Activated CD8-positive, alpha-beta memory T cell treated with anti-CD3 and anti-CD28 coated beads, Interleukin-2, amount 10 ng/mL, durations not matched to agents 7 days and 5 days (primary cell): Measurements from ENCODE around the gene MMP15. TPM values are rescaled to one million over a fixed set of nuclear protein-coding genes. Genes with fewer than 3 reads are reported as not detected.
"Not testable (repeated sequence)": the region's sequence is repeated elsewhere in the genome, so short reads cannot be mapped to it uniquely, and the experiment has no call there.

Experiments
- ATAC-seq: fragments of 150-1000 bp; cut with Tn5 transposase; one replicate; pipeline ENCODE4 v1.10.0; 2021; ENCODE audit warnings: moderate library complexity
- CTCF ChIA-PET: fragments of 350-600 bp; sonication (Branson Sonifier 250); formaldehyde crosslinking; loops from one replicate; lab custom pipeline; 2021; ENCODE audit warnings: antibody characterized with exemption; lab: Charles Lee
- DNase-seq: peaks from one replicate; pipeline ENCODE4 v3.0.0-alpha.2; 2020
- H3K27ac Mint-ChIP-seq: one replicate; pipeline ENCODE4 v1.8.0; 2021; ENCODE audit warnings: mild to moderate bottlenecking, mixed read lengths
- H3K27me3 Mint-ChIP-seq: one replicate; pipeline ENCODE4 v1.8.0; 2021; ENCODE audit warnings: mixed read lengths
- H3K36me3 Mint-ChIP-seq: one replicate; pipeline ENCODE4 v1.8.0; 2021; ENCODE audit warnings: mild to moderate bottlenecking, mixed read lengths
- H3K4me1 Mint-ChIP-seq: one replicate; pipeline ENCODE4 v1.8.0; 2021; ENCODE audit warnings: mixed read lengths
- H3K4me3 Mint-ChIP-seq: one replicate; pipeline ENCODE4 v1.8.0; 2021; ENCODE audit warnings: mild to moderate bottlenecking, moderate library complexity, mixed read lengths
- H3K9me3 Mint-ChIP-seq: one replicate; pipeline ENCODE4 v1.8.0; 2022; ENCODE audit warnings: low read depth, mixed read lengths
- total RNA-seq, 2 experiments: library from RNA; stranded (reverse); gene quantifications; one replicate each; pipeline ENCODE4 v1.2.3, GENCODE V29; 2021

MMP15 gene
- total RNA-seq, result 1 to 10 TPM in 1 of 2 experiments, under 1 TPM in 1; 0.75 to 1.1 TPM

GRCh38 chr16:58025351-58026138 lies at the start of gene MMP15:
MMP15 (plus strand) TSS chr16:58025754; CDS start chr16:58026351, 597 bp downstream.
- Mint-ChIP-seq H3K4me1 (peaks cover 13% of the 10 kb centered on the region), H3K36me3 (peaks cover 1% of the 10 kb centered on the region), H3K4me3 (peak within 1 kb of the TSS; percentile 77), H3K27me3 (peaks cover 19% of the 10 kb centered on the region), H3K27ac (peak within 1 kb of the TSS; percentile 67), H3K9me3 (no peaks in the 10 kb centered on the region)
- CTCF ChIA-PET, result interaction anchor here (0.7 to 4.4 kb wide), 12 partner anchors 9 to 215 kb away, joined by 3 to 20 read pairs (median 3); partner anchors contain the start of gene CFAP20
- ATAC-seq (peak; percentile 77), DNase-seq (peak; percentile 73)

GRCh38 chr16:57976331-57976796 lies 49.2 kb upstream of the MMP15 start:
- Mint-ChIP-seq H3K4me3 (no peak overlapping the region), H3K27ac (no peak overlapping the region), H3K4me1 (no peaks in the 10 kb centered on the region), H3K36me3 (no peaks in the 10 kb centered on the region), H3K9me3 (no peaks in the 10 kb centered on the region), H3K27me3 (no peaks in the 10 kb centered on the region)
- no peak for DNase-seq
- CTCF ChIA-PET, result no interaction called here
- ATAC-seq, result no peak

GRCh38 chr16:57977418-57978069 lies 48.0 kb upstream of the MMP15 start:
- Mint-ChIP-seq H3K27ac (no peak overlapping the region), H3K4me1 (no peaks in the 10 kb centered on the region), H3K4me3 (no peak overlapping the region), H3K9me3 (no peaks in the 10 kb centered on the region), H3K27me3 (peaks cover 4% of the 10 kb centered on the region), H3K36me3 (no peaks in the 10 kb centered on the region)
- no peak for DNase-seq
- CTCF ChIA-PET, result no interaction called here
- no peak for ATAC-seq

GRCh38 chr16:57978070-57978465 lies 47.5 kb upstream of the MMP15 start:
- DNase-seq, H3K27me3 Mint-ChIP-seq, H3K9me3 Mint-ChIP-seq, H3K36me3 Mint-ChIP-seq, H3K4me3 Mint-ChIP-seq, ATAC-seq, H3K4me1 Mint-ChIP-seq, CTCF ChIA-PET, H3K27ac Mint-ChIP-seq: not testable (repeated sequence)

GRCh38 chr16:57979006-57979585 lies 46.5 kb upstream of the MMP15 start:
- Mint-ChIP-seq H3K27me3 (peaks cover 4% of the 10 kb centered on the region), H3K4me1 (peaks cover under 1% of the 10 kb centered on the region), H3K36me3 (no peaks in the 10 kb centered on the region), H3K9me3 (no peaks in the 10 kb centered on the region), H3K4me3 (no peak overlapping the region), H3K27ac (no peak overlapping the region)
- no peak for DNase-seq
- no peak for ATAC-seq
- CTCF ChIA-PET, result no interaction called here

GRCh38 chr16:57981636-57982035 lies 43.9 kb upstream of the MMP15 start:
- CTCF ChIA-PET, result no interaction called here
- Mint-ChIP-seq H3K27ac (no peak overlapping the region), H3K36me3 (no peaks in the 10 kb centered on the region), H3K4me1 (peaks cover 12% of the 10 kb centered on the region), H3K9me3 (no peaks in the 10 kb centered on the region), H3K27me3 (peaks cover 13% of the 10 kb centered on the region), H3K4me3 (no peak overlapping the region)
- ATAC-seq, result no peak
- DNase-seq, result no peak

GRCh38 chr16:57982385-57982784 lies 43.2 kb upstream of the MMP15 start:
- Mint-ChIP-seq H3K36me3 (no peaks in the 10 kb centered on the region), H3K4me1 (peaks cover 12% of the 10 kb centered on the region), H3K9me3 (no peaks in the 10 kb centered on the region), H3K27ac (no peak overlapping the region), H3K4me3 (no peak overlapping the region), H3K27me3 (peaks cover 13% of the 10 kb centered on the region)
- DNase-seq (no peak), ATAC-seq (no peak)
- CTCF ChIA-PET, result interaction anchor here (0.6 to 1.5 kb wide), 2 partner anchors 76 to 792 kb away, joined by 3 read pairs; no protein-coding TSS in a partner anchor

- Mint-ChIP-seq H3K36me3 (no peaks in the 10 kb centered on the region), H3K9me3 (no peaks in the 10 kb centered on the region), H3K27ac (peak overlapping the region; percentile 73), H3K27me3 (peaks cover 13% of the 10 kb centered on the region), H3K4me1 (peaks cover 12% of the 10 kb centered on the region), H3K4me3 (peak overlapping the region; percentile 81)
- CTCF ChIA-PET, result interaction anchor here (0.6 to 6.4 kb wide), 3 partner anchors 16 to 148 kb away, joined by 3 to 34 read pairs (median 3); partner anchors contain the start of genes USB1 and ZNF319
- ATAC-seq (peak; percentile 98), DNase-seq (peak; percentile 96)
Observed at GRCh38 chr16:57984443-57985203, 40.9 kb upstream of the MMP15 start.

GRCh38 chr16:57985204-57986181 lies 40.1 kb upstream of the MMP15 start:
- CTCF ChIA-PET, result interaction anchor here (0.6 to 6.4 kb wide), 3 partner anchors 15 to 147 kb away, joined by 3 to 34 read pairs (median 3); partner anchors contain the start of genes USB1 and ZNF319
- Mint-ChIP-seq H3K27ac (peak overlapping the region; percentile 73), H3K4me3 (peak overlapping the region; percentile 81), H3K4me1 (peaks cover 12% of the 10 kb centered on the region), H3K36me3 (no peaks in the 10 kb centered on the region), H3K27me3 (peaks cover 13% of the 10 kb centered on the region), H3K9me3 (no peaks in the 10 kb centered on the region)
- peak; percentile 57 for ATAC-seq
- no peak for DNase-seq

- no peaks in the 10 kb centered on the region for H3K9me3 Mint-ChIP-seq
- peaks cover 12% of the 10 kb centered on the region for H3K4me1 Mint-ChIP-seq
- DNase-seq (no peak), ATAC-seq (no peak)
- peaks cover 13% of the 10 kb centered on the region for H3K27me3 Mint-ChIP-seq
- CTCF ChIA-PET, result interaction anchor here (6.4 kb wide), 1 partner anchor 14 kb away, joined by 34 read pairs; the partner anchor contains the start of genes USB1 and ZNF319
- no peak overlapping the region for H3K4me3 Mint-ChIP-seq
- H3K36me3 Mint-ChIP-seq, result no peaks in the 10 kb centered on the region
- H3K27ac Mint-ChIP-seq, result no peak overlapping the region
Observed at GRCh38 chr16:57986196-57986595, 39.4 kb upstream of the MMP15 start.

GRCh38 chr16:57987441-57988177 lies 37.9 kb upstream of the MMP15 start:
- CTCF ChIA-PET, result interaction anchor here (6.4 kb wide), 1 partner anchor 13 kb away, joined by 34 read pairs; the partner anchor contains the start of genes USB1 and ZNF319
- no peaks in the 10 kb centered on the region for H3K9me3 Mint-ChIP-seq
- no peak overlapping the region for H3K4me3 Mint-ChIP-seq
- DNase-seq (no peak), ATAC-seq (no peak)
- peaks cover 12% of the 10 kb centered on the region for H3K4me1 Mint-ChIP-seq
- H3K27me3 Mint-ChIP-seq, result peaks cover 9% of the 10 kb centered on the region
- H3K36me3 Mint-ChIP-seq, result no peaks in the 10 kb centered on the region
- no peak overlapping the region for H3K27ac Mint-ChIP-seq
